HS-5 (cell line): Measurements from ENCODE around the gene AMN.
"Not testable (repeated sequence)": the region's sequence is repeated elsewhere in the genome, so short reads cannot be mapped to it uniquely, and the experiment has no call there.

Experiments
- DNase-seq: peaks from one replicate; pipeline ENCODE4 v3.0.0-alpha.2; 2012; ENCODE audit warnings: low read depth

The AMN gene

DNA sequence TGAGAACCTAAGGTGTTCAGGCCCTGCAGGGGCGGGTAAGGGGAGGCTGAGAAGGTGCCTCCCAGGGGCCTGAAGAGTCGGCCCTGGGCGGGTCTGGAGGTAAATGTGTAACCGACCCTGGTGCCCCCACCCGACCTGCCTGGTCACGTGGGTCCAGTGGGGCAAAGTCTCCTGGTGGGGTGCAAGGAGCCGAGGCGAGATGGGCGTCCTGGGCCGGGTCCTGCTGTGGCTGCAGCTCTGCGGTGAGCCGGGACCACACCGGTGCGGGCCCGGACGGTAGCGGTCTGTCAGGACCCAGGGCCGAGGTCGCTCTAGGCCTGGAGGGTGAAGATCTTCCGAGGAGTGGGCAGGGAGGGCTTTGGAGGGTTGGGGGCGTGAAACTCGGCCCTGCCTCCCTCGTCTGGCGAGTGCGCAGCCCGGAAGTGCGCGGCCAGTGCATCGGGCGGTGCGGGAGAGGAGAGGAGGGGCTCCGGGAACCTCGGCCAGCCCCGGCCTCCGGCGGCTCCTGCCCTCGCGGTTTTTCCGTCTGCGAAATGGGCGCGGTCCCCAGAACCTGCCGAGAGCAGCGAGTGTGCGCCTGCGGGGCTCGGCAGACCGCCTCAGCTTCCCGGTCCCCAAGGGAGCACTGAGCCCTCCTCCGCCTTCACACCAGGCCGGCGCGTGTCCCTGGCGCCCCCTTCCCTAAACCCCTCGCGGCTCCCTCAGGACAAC lies at the start of gene AMN:
Gene AMN, plus strand, starts transcription at position 174 of the 711 bp plus-strand sequence. Its CDS starts 26 bp downstream, at position 200.
- DNase-seq: no peak

DNA sequence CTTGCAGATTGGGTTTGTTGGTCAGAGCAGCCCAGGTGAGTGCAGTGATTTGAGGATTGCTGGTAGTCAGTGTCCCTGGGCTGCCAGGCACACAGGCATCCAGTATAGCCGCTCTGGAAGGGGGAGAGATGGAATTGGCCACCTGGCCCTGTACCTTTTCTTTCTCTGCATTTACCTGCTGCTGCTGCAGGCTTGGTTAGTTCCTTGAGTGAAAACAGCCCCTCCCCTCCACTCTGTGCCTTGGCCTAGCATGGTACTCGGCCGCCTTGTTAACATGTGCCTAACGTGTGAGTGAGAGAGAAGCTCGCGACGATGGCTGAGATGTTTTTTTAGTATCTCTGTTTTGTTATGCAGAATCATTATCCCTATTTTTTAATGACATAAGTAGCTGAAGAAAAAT lies 49.3 kb upstream of the AMN start:
- DNase-seq: no peak

DNA sequence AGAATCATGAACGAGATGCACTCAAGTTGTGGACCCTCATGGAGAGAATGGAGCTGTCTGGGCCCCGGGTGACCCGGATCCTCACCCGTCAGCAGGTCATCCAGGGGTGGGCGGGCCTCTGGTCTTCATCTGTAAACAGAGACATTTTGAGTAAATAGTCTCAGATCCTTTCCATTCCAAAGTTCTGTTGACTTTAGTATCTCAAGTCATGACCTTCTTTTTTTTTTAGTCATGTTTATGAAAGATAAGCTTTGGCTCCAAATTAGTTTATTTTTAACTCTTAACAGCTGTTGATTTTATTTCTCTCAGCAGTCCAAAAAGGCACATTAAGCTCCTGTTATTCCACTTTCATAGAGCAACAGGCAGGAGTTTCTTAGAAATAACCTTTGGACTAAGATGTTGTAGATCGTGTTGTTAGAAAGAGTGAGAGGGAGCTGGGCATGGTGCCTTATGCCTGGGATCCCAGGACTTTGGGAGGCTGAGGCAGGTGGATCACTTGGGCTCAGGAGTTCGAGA lies 48.9 kb upstream of the AMN start:
- DNase-seq: no peak

DNA sequence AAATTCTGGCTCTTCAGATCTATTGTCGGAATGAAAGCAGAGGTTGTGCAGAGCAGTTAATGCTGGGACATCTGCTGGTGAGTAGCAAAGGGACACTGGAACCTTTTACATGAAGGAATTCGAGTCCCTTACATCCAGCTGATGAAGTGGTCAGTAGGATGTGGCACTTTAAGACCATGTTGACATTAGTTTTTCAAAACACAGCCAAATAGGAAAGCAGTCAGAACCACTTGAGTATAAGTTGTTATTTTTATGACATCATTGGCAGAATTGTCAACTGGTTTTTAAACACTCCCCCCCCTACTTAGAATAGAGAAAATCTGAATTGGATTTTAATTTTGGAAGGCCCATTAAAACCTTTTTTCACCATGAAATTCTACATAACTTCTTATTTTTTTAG lies 46.8 kb upstream of the AMN start:
- no peak for DNase-seq

DNA sequence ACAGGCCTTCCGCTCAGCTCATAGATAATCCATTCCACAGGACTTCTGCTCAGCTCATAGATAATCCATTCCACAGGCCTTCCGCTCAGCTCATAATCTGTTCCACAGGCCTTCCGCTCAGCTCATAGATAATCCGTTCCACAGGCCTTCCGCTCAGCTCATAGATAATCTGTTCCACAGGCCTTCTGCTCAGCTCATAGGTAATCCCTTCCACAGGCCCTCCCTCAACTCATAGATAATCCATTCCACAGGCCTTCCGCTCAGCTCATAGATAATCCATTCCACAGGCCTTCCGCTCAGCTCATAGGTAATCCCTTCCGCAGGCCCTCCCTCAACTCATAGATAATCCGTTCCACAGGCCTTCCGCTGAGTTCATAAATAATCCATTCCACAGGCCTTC lies 45.0 kb upstream of the AMN start:
- DNase-seq: not testable (repeated sequence)

DNA sequence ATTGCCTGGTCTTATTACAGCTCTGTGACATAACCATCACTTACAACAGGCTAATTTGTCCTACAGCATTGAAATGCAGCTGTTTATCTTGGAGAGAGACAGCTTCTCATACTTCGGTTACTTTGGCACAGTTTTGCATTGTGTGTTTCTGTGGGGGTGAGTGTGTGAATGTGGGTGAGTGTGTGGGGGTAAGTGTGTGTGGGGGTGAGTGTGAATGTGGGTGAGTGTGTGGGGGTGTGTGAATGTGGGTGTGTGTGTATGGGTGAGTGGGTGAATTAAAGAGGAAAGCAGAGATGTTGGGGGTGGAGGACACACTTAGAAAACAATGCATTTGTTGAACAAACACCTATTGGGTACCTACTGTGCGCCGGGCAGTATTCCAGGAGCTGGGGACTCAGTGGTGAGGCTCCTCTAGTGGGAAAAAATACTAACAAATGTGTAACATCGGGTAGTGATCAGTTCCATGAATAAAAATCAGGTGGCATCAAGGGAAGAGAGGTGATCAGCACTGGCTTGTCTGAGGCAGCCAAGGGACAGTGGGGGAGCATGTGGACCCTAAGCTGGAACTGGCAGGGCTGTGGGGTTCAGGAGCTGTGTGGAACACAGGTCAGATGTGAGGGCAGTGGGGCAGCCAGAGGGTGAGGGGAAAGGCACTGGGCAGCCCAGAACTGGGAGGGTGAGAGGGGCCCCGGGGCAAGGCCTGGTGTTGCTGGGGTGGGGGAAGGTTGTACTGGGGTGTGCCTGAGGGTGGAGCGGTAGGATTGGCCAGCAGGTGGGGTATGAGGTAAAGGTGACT lies 44.1 kb upstream of the AMN start:
- no peak for DNase-seq

DNA sequence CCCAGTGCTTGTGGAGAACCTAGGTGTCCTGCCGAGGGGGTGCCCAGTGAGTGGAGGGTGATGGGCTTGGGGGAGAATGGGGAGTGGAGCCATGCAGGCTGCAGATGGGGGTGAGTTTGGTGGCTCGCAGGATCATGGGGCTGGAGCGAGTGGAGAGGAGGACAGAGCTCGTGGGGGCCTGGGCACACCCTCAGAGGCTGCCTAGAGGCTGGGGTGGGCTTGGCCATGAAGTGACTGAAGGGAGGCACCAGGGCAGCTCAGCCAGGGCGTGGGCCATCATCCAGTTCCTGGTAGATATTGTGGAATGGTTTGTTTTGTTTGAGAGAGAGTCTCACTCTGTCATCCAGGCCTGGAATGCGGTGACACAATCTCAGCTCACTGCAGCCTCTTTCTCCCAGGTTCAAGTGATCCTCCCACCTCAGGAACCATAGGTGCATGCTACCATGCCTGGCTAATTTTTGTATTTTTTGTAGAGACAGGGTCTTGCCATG lies 43.4 kb upstream of the AMN start:
- DNase-seq: no peak

DNA sequence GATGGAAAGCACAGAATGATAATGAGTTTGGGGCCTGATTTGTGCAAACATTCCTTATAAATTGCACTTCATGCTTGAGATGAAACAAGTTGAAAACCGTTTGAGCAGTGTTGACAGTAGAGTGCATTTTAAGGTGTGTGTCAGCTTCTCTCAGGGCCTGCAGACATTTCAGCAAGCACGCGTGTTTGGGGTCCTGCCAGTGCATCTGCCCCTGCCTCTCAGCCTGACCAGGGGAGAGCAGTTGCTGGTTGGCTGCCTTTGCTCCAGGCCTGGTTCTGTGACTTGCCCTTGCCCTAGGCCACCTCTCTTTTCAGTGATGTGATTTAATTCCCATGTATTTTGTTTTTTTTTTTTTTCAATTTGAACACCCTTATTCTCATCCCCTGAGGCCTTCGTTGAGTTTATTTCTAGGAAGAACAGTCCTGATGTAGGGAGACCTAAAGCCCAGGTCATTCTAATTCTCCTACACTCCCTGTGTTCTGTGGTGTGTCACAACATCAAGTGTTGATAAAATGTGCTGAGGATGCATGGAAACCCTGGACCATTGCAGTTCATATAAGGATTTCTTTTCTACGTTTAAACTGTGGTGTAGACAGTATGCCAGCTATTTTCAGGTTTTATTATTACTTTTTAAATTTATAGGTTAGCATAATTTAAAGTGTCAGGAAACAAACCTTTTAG lies 40.1 kb upstream of the AMN start:
- no peak for DNase-seq

DNA sequence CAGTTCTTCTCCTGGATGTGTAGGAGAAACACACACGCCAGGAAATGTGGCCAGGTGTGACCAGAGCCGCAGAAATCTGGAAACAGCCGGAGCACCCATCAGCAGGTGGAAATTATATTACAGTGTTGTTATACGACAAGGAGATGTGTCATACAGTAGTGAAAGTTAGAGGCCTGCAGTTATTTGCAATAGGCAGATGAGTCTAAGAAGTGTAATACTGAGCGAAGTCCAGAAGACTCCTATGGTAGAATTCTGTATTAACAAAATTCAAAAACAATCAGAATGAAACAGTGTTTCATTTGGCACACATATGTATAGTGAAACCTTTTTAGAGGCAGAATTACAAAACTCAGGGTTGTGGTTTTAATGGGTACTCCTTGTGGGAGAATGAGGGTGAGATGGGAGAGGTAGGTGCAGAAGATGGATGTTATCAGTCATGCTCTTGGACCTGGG lies 39.3 kb upstream of the AMN start:
- DNase-seq: no peak

DNA sequence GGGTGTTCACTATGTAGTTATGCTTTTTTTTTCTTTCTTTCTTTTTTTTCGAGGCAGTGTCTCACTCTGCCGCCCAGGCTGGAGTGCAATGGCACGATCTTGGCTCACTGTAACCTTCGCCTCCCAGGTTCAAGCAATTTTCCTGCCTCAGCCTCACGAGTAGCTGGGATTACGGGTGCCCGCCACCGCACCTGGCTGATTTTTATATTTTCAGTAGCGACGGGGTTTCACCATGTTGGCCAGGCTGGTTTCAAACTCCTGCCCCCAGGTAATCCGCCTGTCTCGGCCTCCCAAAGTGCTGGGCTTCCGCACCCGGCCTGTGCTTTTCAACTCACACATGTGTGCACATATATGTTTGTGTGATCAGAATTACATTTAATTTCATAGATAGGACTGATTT lies 38.9 kb upstream of the AMN start:
- no peak for DNase-seq

DNA sequence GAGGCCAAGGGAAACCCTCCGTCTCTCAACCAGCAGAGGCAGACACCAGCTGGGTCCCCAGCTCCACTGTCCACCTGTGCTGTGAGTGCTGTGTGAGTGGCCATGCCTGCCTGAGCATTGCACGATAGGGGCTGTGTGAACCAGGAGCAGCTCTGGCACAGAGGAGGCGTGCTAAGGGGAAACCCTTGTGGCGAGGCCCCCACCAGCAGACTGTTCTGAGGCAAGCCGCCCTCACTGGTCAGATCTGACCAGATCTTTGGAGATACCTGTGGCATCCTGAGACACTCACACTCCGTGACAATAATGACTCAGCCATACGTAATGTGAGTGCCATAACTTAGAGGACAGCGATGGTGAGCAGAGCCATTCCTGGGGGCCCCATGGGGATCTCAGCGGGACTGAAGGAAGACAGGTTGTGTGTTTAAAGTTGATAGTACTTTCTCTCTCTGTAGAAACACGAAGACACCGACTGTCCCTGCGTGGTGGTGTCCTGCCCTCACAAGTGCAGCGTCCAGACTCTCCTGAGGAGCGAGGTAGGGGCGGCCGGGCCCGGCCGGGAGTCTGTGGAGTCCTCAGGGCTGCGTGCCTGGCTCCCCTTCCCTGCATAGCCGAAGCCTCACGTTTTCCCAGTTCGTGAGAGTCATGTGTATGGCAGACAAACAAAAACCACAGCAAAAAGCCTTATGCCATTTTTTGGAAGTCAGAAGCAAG lies 36.6 kb upstream of the AMN start:
- no peak for DNase-seq

DNA sequence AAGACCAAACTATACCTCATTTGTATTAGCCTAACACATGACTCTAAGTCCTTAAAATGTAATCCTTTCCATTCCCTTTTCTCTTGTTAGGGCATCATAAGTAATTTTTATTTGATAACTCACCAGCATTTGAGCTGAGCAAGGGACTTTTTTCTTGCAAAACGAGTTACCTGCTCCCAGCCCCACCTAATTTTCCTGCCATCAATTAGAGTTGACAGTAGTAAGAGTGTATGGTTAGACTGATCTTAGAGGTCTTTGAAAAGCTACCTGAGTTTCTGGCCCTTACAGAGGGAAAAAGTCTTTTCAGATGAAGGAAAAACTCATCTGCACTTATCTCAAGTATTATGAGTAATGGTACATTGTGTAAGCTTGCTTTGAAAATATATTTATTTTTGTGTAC lies 33.7 kb upstream of the AMN start:
- no peak for DNase-seq

DNA sequence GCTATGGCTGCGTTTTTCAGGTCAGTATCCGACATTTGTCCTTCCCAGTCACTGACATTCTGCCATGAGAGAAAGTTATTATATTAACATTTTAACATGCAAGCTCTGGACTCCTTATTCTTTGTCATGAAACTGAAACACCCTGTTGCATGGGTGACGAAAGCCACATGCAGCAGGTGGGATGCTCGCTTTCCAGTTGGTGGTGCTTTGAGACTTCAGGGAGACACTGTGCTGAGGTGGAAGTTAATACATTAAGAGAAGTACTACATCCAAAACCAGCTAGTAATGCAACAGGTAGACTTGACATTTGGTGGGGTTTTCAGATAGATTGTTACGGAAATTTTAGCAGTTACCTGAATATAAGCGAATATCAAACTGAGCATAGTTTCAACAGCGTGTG lies 32.8 kb upstream of the AMN start:
- DNase-seq: no peak

DNA sequence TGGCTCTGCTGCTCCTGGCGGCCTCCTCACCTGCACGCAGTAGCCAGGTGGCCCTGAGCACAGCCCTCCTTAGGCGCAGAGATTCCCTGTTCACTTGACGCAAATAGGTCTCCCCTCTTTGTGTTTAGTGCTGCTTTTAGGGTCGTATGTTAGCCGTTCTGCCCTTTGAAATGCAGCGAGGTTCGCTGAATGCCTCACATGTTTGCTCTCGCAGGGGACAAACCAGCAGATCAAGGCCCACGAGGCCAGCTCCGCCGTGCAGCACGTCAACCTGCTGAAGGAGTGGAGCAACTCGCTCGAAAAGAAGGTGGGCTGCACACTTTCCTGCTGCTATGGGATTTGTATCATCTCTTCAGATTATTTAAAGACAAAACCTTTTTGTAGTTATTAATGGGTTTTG lies 31.4 kb upstream of the AMN start:
- no peak for DNase-seq

DNA sequence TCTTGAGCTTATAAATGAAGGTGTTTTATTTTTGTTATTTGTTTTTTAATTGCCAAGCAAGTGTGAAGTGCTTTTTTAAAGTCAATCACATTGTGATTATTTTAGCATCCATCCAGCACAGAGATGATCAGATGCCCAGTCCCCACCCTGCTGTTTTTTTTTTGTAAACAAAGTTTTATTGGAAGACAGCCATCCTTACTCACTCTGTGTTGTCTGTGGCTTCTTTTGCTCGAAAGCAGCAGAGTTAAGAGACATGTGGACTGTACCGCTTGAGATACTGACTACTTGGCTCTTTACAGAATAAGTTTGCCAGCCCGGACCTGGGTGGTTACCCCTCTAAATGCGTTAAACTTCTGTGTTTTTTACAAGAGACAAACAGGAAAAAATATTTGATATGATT lies 30.9 kb upstream of the AMN start:
- no peak for DNase-seq

DNA sequence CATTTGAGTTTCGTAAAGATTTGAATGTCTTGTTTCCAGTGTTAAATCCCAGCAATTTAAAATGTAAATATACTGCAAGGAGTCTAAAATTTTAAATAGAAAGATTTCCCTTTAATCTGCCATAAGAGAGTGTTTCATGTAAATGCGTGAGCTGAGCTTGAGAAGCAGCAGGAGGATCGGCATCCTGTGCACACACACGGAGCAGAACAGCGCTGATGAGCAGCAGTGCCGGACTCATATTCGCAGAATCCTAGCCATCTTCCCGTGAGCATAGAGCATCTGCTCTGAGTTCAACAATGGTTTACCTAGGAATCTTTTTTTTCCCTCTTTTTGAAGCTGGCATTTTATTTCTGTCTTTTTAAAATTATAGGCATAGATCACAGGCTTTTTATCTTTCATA lies 29.8 kb upstream of the AMN start:
- DNase-seq: no peak

DNA sequence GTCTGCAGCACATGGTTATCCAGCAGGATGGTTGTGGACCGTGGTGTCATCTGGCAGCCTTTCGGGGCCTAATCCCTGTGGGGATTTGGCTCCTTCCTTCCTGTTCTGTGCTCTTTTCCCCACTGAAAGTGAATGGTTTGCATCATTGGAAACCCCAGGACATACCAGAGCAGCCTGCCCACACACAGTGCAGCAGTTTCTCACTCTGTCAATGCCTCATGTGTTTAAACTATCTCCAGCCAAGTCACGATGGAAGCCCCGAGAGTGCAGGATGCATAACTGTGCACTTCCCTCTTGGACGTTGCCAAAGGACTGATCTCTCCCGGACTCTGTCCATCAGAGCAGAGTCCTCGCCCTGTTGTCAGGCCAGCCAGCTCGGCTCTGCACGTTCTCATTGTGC lies 29.0 kb upstream of the AMN start:
- no peak for DNase-seq

DNA sequence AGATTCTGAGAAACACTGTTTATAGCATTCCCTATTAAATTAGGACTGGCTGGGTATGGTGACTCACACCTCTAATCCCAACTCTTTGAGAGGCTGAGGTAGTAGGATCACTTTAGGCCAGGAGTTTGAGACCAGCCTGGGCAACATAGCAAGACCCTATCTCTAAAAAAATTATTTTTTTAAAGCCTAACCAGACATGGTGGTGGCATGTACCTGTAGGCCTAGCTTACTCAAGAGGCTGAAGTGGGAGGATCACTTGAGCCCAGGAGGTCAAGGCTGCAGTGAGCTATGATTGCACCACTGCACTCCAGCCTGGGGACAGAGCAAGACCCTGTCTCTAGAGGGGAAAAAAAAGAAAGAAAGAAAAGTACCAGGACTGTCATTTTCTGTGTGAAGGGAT lies 25.7 kb upstream of the AMN start:
- not testable (repeated sequence) for DNase-seq

DNA sequence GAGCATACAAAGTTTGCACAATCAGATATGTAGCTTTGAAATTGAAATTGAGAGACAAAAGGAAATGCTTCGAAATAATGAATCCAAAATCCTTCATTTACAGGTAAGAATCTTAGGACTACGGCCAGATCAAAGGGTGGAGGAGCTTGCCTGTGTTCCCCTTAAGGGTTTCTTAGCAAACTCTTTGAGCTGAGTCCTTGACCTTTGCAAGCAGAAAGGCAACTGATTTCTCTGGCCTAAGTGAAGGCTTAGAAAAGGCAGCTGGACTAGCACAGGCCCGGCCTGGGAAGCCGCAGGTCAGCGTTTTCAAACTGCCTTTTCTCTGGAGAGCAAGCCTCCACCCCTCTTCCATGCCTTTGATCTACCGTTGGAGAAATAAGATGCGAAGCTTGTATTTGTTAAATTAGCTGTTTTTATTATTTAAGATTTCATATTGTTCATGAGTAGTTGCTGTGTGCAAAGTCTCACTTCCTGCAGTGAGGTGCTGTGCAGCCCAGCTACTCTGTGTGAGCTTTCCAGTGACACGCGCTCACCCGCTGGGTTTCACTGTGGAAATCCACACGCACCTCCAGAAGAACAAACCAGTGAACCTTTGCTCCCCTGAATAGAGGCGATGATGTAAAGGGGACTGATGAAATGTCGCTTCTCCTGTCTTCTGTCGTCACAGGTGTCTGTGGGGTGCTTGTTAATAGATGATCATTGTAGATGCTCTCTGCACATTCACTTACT lies 25.0 kb upstream of the AMN start:
- no peak for DNase-seq

DNA sequence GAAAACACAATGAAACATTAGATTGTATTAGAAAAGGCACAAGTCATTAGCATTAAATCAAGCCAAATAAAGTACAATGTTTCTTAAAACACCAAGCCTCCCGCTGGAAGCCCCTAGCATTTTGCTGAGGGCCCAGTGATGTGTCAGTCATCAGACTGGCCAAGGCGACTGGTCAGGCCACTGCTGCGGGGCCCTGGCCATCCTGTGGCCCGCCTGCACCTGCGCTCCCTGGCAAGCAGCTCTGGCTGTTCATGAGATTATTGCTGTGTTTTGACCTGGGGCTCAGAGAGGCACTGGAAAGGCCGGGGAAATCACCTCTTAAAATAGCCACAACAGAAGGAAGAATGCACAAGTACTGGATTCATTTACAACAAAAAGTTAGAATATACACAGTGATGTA lies 24.2 kb upstream of the AMN start:
- DNase-seq: no peak

DNA sequence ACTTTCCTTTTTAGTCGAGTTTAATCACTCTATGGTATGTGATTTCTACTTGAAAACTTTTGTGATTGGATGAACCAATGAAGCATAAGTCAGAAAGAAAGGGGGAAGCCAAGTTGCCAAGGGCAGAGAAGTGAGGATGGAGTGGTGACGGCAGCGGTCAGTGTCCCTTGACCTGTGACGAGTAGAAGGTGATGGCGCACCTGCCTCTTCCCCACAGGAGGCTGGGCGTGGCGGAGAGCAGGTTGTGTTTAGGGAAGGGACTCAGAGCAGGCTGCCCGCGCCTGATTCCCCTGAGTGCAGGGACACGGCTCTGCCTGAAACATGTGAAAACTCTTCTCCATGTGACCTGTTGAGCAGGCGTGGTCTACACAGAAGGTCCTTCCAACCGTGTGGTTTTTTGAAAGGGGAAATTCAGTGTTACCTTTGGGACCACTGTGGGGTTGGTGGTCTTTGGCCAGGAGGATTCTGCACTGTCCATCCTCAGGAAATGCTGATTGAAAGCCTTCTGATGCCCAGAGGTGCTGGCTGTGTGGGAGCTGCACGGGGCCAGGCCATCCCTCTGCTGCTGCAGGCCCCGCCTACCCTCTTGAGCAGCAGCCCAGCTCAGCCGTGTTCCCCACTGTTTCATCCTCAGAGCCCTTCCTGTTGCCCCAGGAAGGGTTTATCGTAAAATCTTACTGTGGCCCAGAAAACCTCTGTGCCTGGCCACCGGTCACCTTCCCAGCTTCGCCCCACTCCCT lies 23.5 kb upstream of the AMN start:
- no peak for DNase-seq
